Activated CD4-positive, alpha-beta T cell treated with anti-CD3 and anti-CD28 coated beads, Interleukin-2, amount 10 ng/mL, durations not matched to agents 24 days and 14 days (primary cell): ENCODE data around the gene MYCT1. TPM values are rescaled to one million over a fixed set of nuclear protein-coding genes. Genes with fewer than 3 reads are reported as not detected.
"Not testable (repeated sequence)": the region's sequence is repeated elsewhere in the genome, so short reads cannot be mapped to it uniquely, and the experiment has no call there.

ENCODE experiments used
- DNase-seq: peaks from one replicate; pipeline ENCODE4 v3.0.0; 2022
- H3K27ac Mint-ChIP-seq: one replicate; pipeline ENCODE4 v1.8.0; 2022; ENCODE audit warnings: mild to moderate bottlenecking, mixed read lengths
- H3K27me3 Mint-ChIP-seq: one replicate; pipeline ENCODE4 v1.8.0; 2022; ENCODE audit warnings: mixed read lengths
- H3K36me3 Mint-ChIP-seq: one replicate; pipeline ENCODE4 v1.8.0; 2022; ENCODE audit warnings: low read depth, mild to moderate bottlenecking, mixed read lengths
- H3K4me1 Mint-ChIP-seq: one replicate; pipeline ENCODE4 v1.8.0; 2021; ENCODE audit warnings: mixed read lengths
- H3K4me3 Mint-ChIP-seq: one replicate; pipeline ENCODE4 v1.8.0; 2022; ENCODE audit warnings: mild to moderate bottlenecking, moderate library complexity, mixed read lengths
- H3K9me3 Mint-ChIP-seq: one replicate; pipeline ENCODE4 v1.8.0; 2021; ENCODE audit warnings: mixed read lengths
- intact Hi-C: fragments of 100-400 bp; cut with micrococcal nuclease; formaldehyde crosslinking; loops from one replicate; pipeline ENCODE4 v1.15.1; 2023
- total RNA-seq: library from RNA; stranded (reverse); gene quantifications from 2 replicates; pipeline ENCODE4 v1.2.3, GENCODE V29; 2022

MYCT1 gene
- total RNA-seq, 1 donor from 2014 or later = not detected

- Mint-ChIP-seq H3K27ac (no peak overlapping the region), H3K4me3 (no peak overlapping the region), H3K4me1 (no peaks in the 10 kb centered on the region), H3K27me3 (peaks cover 17% of the 10 kb centered on the region), H3K9me3 (no peaks in the 10 kb centered on the region), H3K36me3 (no peaks in the 10 kb centered on the region)
- intact Hi-C loops = no loop called here
- DNase-seq = no peak
Observed at GRCh38 chr6:152698692-152699091, 995 bp downstream of the MYCT1 start.

- no peak for DNase-seq
- no peaks in the 10 kb centered on the region for H3K4me1 Mint-ChIP-seq
- no peaks in the 10 kb centered on the region for H3K36me3 Mint-ChIP-seq
- no peak overlapping the region for H3K4me3 Mint-ChIP-seq
- no peak overlapping the region for H3K27ac Mint-ChIP-seq
- H3K27me3 Mint-ChIP-seq = peaks cover 17% of the 10 kb centered on the region
- intact Hi-C loops = no loop called here
- H3K9me3 Mint-ChIP-seq = no peaks in the 10 kb centered on the region
Observed at GRCh38 chr6:152700427-152700826, 2.7 kb downstream of the MYCT1 start.

- Mint-ChIP-seq H3K27ac (no peak overlapping the region), H3K4me3 (no peak overlapping the region), H3K9me3 (no peaks in the 10 kb centered on the region), H3K27me3 (peaks cover 17% of the 10 kb centered on the region), H3K36me3 (no peaks in the 10 kb centered on the region), H3K4me1 (no peaks in the 10 kb centered on the region)
- intact Hi-C loops = no loop called here
- no peak for DNase-seq
Observed at GRCh38 chr6:152701081-152701862, 3.6 kb downstream of the MYCT1 start.

- H3K4me3 Mint-ChIP-seq = no peak overlapping the region
- H3K36me3 Mint-ChIP-seq = no peaks in the 10 kb centered on the region
- peaks cover 17% of the 10 kb centered on the region for H3K27me3 Mint-ChIP-seq
- H3K27ac Mint-ChIP-seq = no peak overlapping the region
- DNase-seq = no peak
- intact Hi-C loops = no loop called here
- no peaks in the 10 kb centered on the region for H3K9me3 Mint-ChIP-seq
- H3K4me1 Mint-ChIP-seq = no peaks in the 10 kb centered on the region
Observed at GRCh38 chr6:152701863-152702401, 4.2 kb downstream of the MYCT1 start.

GRCh38 chr6:152703750-152704149 lies 6.1 kb downstream of the MYCT1 start:
- intact Hi-C loops, H3K4me3 Mint-ChIP-seq, H3K36me3 Mint-ChIP-seq, H3K27ac Mint-ChIP-seq, H3K9me3 Mint-ChIP-seq, H3K4me1 Mint-ChIP-seq, DNase-seq: not testable (repeated sequence)
- H3K27me3 Mint-ChIP-seq = peaks cover 14% of the 10 kb centered on the region

- intact Hi-C loops = no loop called here
- H3K36me3 Mint-ChIP-seq = no peaks in the 10 kb centered on the region
- no peak overlapping the region for H3K4me3 Mint-ChIP-seq
- no peaks in the 10 kb centered on the region for H3K9me3 Mint-ChIP-seq
- H3K4me1 Mint-ChIP-seq = no peaks in the 10 kb centered on the region
- H3K27me3 Mint-ChIP-seq = peaks cover 10% of the 10 kb centered on the region
- H3K27ac Mint-ChIP-seq = no peak overlapping the region
- DNase-seq = no peak
Observed at GRCh38 chr6:152705327-152705726, 7.6 kb downstream of the MYCT1 start.

- DNase-seq = no peak
- Mint-ChIP-seq H3K36me3 (no peaks in the 10 kb centered on the region), H3K4me1 (no peaks in the 10 kb centered on the region), H3K27me3 (no peaks in the 10 kb centered on the region), H3K9me3 (no peaks in the 10 kb centered on the region), H3K27ac (no peak overlapping the region), H3K4me3 (no peak overlapping the region)
- intact Hi-C loops = no loop called here
Observed at GRCh38 chr6:152716322-152716721, 18.6 kb downstream of the MYCT1 start.

- Mint-ChIP-seq H3K4me3 (no peak overlapping the region), H3K27me3 (no peaks in the 10 kb centered on the region)
Observed at GRCh38 chr6:152720974-152721373, 23.3 kb downstream of the MYCT1 start.

GRCh38 chr6:152721956-152722355 lies 24.3 kb downstream of the MYCT1 start:
- intact Hi-C loops = no loop called here
- Mint-ChIP-seq H3K27me3 (no peaks in the 10 kb centered on the region), H3K4me1 (no peaks in the 10 kb centered on the region), H3K9me3 (no peaks in the 10 kb centered on the region), H3K36me3 (no peaks in the 10 kb centered on the region), H3K4me3 (no peak overlapping the region), H3K27ac (no peak overlapping the region)
- no peak for DNase-seq

More at GRCh38 chr6:152720974-152721373, 23.3 kb downstream of the MYCT1 start:
- no peaks in the 10 kb centered on the region for H3K9me3 Mint-ChIP-seq
- DNase-seq = no peak
- no peaks in the 10 kb centered on the region for H3K36me3 Mint-ChIP-seq
- intact Hi-C loops = no loop called here
- H3K27ac Mint-ChIP-seq = no peak overlapping the region
- H3K4me1 Mint-ChIP-seq = no peaks in the 10 kb centered on the region

- Mint-ChIP-seq H3K9me3 (no peaks in the 10 kb centered on the region), H3K36me3 (no peaks in the 10 kb centered on the region), H3K4me1 (no peaks in the 10 kb centered on the region), H3K27me3 (no peaks in the 10 kb centered on the region), H3K4me3 (no peak overlapping the region), H3K27ac (no peak overlapping the region)
- intact Hi-C loops = no loop called here
- DNase-seq = no peak
Observed at GRCh38 chr6:152723398-152723797, 25.7 kb downstream of the MYCT1 start.

GRCh38 chr6:152726313-152726712 lies 28.6 kb downstream of the MYCT1 start:
- Mint-ChIP-seq H3K27ac (no peak overlapping the region), H3K4me3 (no peak overlapping the region), H3K27me3 (no peaks in the 10 kb centered on the region), H3K9me3 (no peaks in the 10 kb centered on the region), H3K36me3 (no peaks in the 10 kb centered on the region), H3K4me1 (no peaks in the 10 kb centered on the region)
- intact Hi-C loops = no loop called here
- DNase-seq = no peak

- Mint-ChIP-seq H3K27me3 (no peaks in the 10 kb centered on the region), H3K27ac (no peak overlapping the region), H3K36me3 (no peaks in the 10 kb centered on the region), H3K4me3 (no peak overlapping the region), H3K9me3 (no peaks in the 10 kb centered on the region), H3K4me1 (no peaks in the 10 kb centered on the region)
- intact Hi-C loops = no loop called here
- no peak for DNase-seq
Observed at GRCh38 chr6:152727507-152727906, 29.8 kb downstream of the MYCT1 start.

GRCh38 chr6:152734630-152735029 lies 36.9 kb downstream of the MYCT1 start:
- no peak for DNase-seq
- Mint-ChIP-seq H3K27me3 (no peaks in the 10 kb centered on the region), H3K4me3 (no peak overlapping the region), H3K9me3 (no peaks in the 10 kb centered on the region), H3K27ac (no peak overlapping the region), H3K36me3 (no peaks in the 10 kb centered on the region), H3K4me1 (no peaks in the 10 kb centered on the region)
- intact Hi-C loops = no loop called here

- Mint-ChIP-seq H3K36me3 (no peaks in the 10 kb centered on the region), H3K4me1 (no peaks in the 10 kb centered on the region), H3K4me3 (no peak overlapping the region), H3K9me3 (no peaks in the 10 kb centered on the region), H3K27ac (no peak overlapping the region), H3K27me3 (no peaks in the 10 kb centered on the region)
- intact Hi-C loops = no loop called here
- DNase-seq = no peak
Observed at GRCh38 chr6:152736687-152737273, 39.1 kb downstream of the MYCT1 start.
